Measurements from ENCODE around the gene EFNA5.

- TF ChIP-seq POLR2A (IDR thresholded peaks at IDR 0.05; ENCODE audit: low read length) (no peak), GATA1 (IDR thresholded peaks at IDR 0.05; ENCODE audit: low read depth, low read length) (no peak)
These were observed 340.9 kb downstream of the EFNA5 start for GRCh38 chr5:107329850-107330249.

Data from erythroblast (primary cell).